Cerebellar cortex (tissue), 1 donor: Measurements from ENCODE around the gene GFOD2.

Experiments
- DNase-seq: peaks from one replicate; pipeline ENCODE4 v3.0.0-alpha.2; 2015; ENCODE audit warnings: low spot score

GFOD2 gene

GRCh38 chr16:67657751-67658518 lies 61.2 kb downstream of the GFOD2 start:
- DNase-seq, result no peak

- no peak for DNase-seq
Observed at GRCh38 chr16:67657017-67657608, 62.0 kb downstream of the GFOD2 start.

GRCh38 chr16:67656344-67657016 lies 62.6 kb downstream of the GFOD2 start:
- DNase-seq, result no peak

GRCh38 chr16:67655363-67655762 lies 63.8 kb downstream of the GFOD2 start:
- DNase-seq, result no peak

GRCh38 chr16:67654403-67654911 lies 64.7 kb downstream of the GFOD2 start:
- no peak for DNase-seq

GRCh38 chr16:67653789-67654402 lies 65.2 kb downstream of the GFOD2 start:
- no peak for DNase-seq

- DNase-seq, result no peak
Observed at GRCh38 chr16:67653128-67653788, 65.9 kb downstream of the GFOD2 start.

- DNase-seq, result no peak
Observed at GRCh38 chr16:67652578-67653127, 66.5 kb downstream of the GFOD2 start.

GRCh38 chr16:67651847-67652246 lies 67.3 kb downstream of the GFOD2 start:
- DNase-seq, result no peak

GRCh38 chr16:67651039-67651438 lies 68.1 kb downstream of the GFOD2 start:
- no peak for DNase-seq

- DNase-seq, result no peak
Observed at GRCh38 chr16:67650023-67650422, 69.1 kb downstream of the GFOD2 start.

- no peak for DNase-seq
Observed at GRCh38 chr16:67649494-67649931, 69.6 kb downstream of the GFOD2 start.

- no peak for DNase-seq
Observed at GRCh38 chr16:67648764-67649407, 70.2 kb downstream of the GFOD2 start.

GRCh38 chr16:67648088-67648763 lies 70.9 kb downstream of the GFOD2 start:
- DNase-seq, result no peak

GRCh38 chr16:67647681-67648080 lies 71.4 kb downstream of the GFOD2 start:
- no peak for DNase-seq

GRCh38 chr16:67647111-67647651 lies 71.9 kb downstream of the GFOD2 start:
- no peak for DNase-seq

GRCh38 chr16:67645397-67646121 lies 73.6 kb downstream of the GFOD2 start:
- no peak for DNase-seq

GRCh38 chr16:67644038-67644437 lies 75.1 kb downstream of the GFOD2 start:
- DNase-seq, result no peak
